ENCODE measurements around the gene ATP10A.

Gene ATP10A

GRCh38 chr15:25713736-25714537 lies 149.2 kb downstream of the ATP10A start:
- no peak for FAIRE-seq

- no peak for FAIRE-seq
These were observed 150.2 kb downstream of the ATP10A start for GRCh38 chr15:25712961-25713355.

- no peak for FAIRE-seq
These were observed 150.8 kb downstream of the ATP10A start for GRCh38 chr15:25712192-25712960.

- no peak for FAIRE-seq
These were observed 151.4 kb downstream of the ATP10A start for GRCh38 chr15:25711691-25712090.

- FAIRE-seq = no peak
These were observed 152.0 kb downstream of the ATP10A start for GRCh38 chr15:25711164-25711563.

- no peak for FAIRE-seq
These were observed 152.9 kb downstream of the ATP10A start for GRCh38 chr15:25710184-25710583.

GRCh38 chr15:25709437-25710159 lies 153.5 kb downstream of the ATP10A start:
- FAIRE-seq = no peak

- FAIRE-seq = no peak
These were observed 154.7 kb downstream of the ATP10A start for GRCh38 chr15:25708391-25708790.

- FAIRE-seq = no peak
These were observed 155.3 kb downstream of the ATP10A start for GRCh38 chr15:25707656-25708365.

GRCh38 chr15:25706176-25706955 lies 156.8 kb downstream of the ATP10A start:
- FAIRE-seq = no peak

GRCh38 chr15:25705433-25706115 lies 157.6 kb downstream of the ATP10A start:
- no peak for FAIRE-seq

GRCh38 chr15:25703726-25704125 lies 159.4 kb downstream of the ATP10A start:
- FAIRE-seq = no peak

- no peak for FAIRE-seq
These were observed 161.2 kb downstream of the ATP10A start for GRCh38 chr15:25701721-25702465.

- FAIRE-seq = no peak
These were observed 162.2 kb downstream of the ATP10A start for GRCh38 chr15:25700916-25701315.

- no peak for FAIRE-seq
These were observed 165.5 kb downstream of the ATP10A start for GRCh38 chr15:25697586-25697985.

- FAIRE-seq = no peak
These were observed 167.0 kb downstream of the ATP10A start for GRCh38 chr15:25695875-25696760.

GRCh38 chr15:25694823-25695312 lies 168.3 kb downstream of the ATP10A start:
- FAIRE-seq = no peak

- FAIRE-seq = no peak
These were observed 168.9 kb downstream of the ATP10A start for GRCh38 chr15:25694239-25694584.

Measured in G401.6 (cell line).